Uterus (tissue), 2 donors: ENCODE measurements around the gene C1orf21.

Source experiments
- POLR2A ChIP-seq, 2 donors: fragments of 450-650 bp; IDR thresholded peaks; one replicate each; pipeline ENCODE4 v1.6.1; 2016; ENCODE audit warnings: antibody characterized with exemption in 2 of 2, mild to moderate bottlenecking in 1 of 2, moderate library complexity in 1 of 2
- TF ChIP-seq, protein P1 (sequence below), 4 experiments: fragments of 200-600 bp in 2 of 4; fragments of 450-650 bp in 2 of 4; sonication (generic) in 2 of 4; IDR thresholded peaks; one replicate each; pipeline ENCODE4 v1.5.1; 2016 to 2019; ENCODE audit warnings: antibody characterized with exemption in 4 of 4, mild to moderate bottlenecking in 2 of 4, moderate library complexity in 1 of 4

DNA sequence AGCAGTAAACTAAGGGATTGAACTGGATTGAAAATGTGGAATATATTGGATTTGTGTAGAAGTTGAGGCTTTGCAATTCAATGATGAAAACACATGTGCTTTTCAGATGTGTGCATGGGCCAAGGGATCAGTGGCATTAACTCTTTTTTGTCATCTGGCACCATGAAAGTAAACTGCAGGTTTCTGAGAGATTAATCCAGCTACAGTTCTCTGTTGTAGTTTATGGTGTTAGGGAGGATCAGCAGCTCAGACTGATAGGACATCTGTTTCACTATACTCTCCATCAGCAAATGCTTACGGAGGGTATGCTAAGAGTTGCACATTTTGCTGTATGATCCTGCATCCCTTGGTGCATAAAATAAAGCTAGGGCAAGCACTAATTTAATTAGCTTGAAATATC is 82.6 kb downstream of the C1orf21 start:
- TF ChIP-seq, protein P1, sequence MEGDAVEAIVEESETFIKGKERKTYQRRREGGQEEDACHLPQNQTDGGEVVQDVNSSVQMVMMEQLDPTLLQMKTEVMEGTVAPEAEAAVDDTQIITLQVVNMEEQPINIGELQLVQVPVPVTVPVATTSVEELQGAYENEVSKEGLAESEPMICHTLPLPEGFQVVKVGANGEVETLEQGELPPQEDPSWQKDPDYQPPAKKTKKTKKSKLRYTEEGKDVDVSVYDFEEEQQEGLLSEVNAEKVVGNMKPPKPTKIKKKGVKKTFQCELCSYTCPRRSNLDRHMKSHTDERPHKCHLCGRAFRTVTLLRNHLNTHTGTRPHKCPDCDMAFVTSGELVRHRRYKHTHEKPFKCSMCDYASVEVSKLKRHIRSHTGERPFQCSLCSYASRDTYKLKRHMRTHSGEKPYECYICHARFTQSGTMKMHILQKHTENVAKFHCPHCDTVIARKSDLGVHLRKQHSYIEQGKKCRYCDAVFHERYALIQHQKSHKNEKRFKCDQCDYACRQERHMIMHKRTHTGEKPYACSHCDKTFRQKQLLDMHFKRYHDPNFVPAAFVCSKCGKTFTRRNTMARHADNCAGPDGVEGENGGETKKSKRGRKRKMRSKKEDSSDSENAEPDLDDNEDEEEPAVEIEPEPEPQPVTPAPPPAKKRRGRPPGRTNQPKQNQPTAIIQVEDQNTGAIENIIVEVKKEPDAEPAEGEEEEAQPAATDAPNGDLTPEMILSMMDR (IDR thresholded peaks at IDR 0.05): no peak
- no peak for TF ChIP-seq POLR2A (IDR thresholded peaks at IDR 0.05)
